Panc1 (cell line): ENCODE measurements around the gene VSNL1. TPM values are rescaled to one million over a fixed set of nuclear protein-coding genes. Genes with fewer than 3 reads are reported as not detected.

ENCODE experiments used
- ATAC-seq: fragments of 200-7000 bp; cut with Tn5 transposase; 2 replicates; pipeline ENCODE4 v1.9.1; 2020; ENCODE audit warnings: mild to moderate bottlenecking, moderate library complexity
- BruUV-seq: library from RNA; stranded (reverse); fragments of 400-500 nt; replicated peaks from 2 replicates; lab custom pipeline; 2021; lab: Mats Ljungman, UMichigan
- CTCF ChIA-PET: fragments of 300-600 bp; sonication (Branson Sonifier 250); formaldehyde crosslinking; loops from one replicate; lab custom pipeline; 2022; ENCODE audit warnings: antibody characterized with exemption; lab: Charles Lee
- POLR2A ChIA-PET: fragments of 300-600 bp; sonication (Branson Sonifier 250); formaldehyde crosslinking; loops from one replicate; lab custom pipeline; 2022; ENCODE audit warnings: antibody characterized with exemption; lab: Charles Lee
- DNase-seq: peaks from one replicate; pipeline ENCODE4 v3.0.0-alpha.2; 2010; ENCODE audit warnings: low read depth, low spot score
- H3K27ac ChIP-seq: 2 replicates; pipeline ENCODE4 v1.5.1; 2011; ENCODE audit warnings: mild to moderate bottlenecking, low read length, inconsistent platforms
- H3K27me3 ChIP-seq: fragments of 200-500 bp; sonication (Bioruptor generic); 2 replicates; pipeline ENCODE4 v1.6.0; 2014; ENCODE audit warnings: low read length, inconsistent platforms; ENCODE audit not compliant: control insufficient read depth, insufficient read depth
- H3K36me3 ChIP-seq: fragments of 200-500 bp; sonication (Bioruptor generic); 2 replicates; pipeline ENCODE4 v1.5.1; 2014; ENCODE audit warnings: inconsistent platforms, mild to moderate bottlenecking, low read length, moderate library complexity; ENCODE audit not compliant: control insufficient read depth, insufficient read depth
- H3K4me1 ChIP-seq: 2 replicates; pipeline ENCODE4 v1.5.1; 2011; ENCODE audit warnings: inconsistent platforms, mild to moderate bottlenecking, low read length, moderate library complexity; ENCODE audit not compliant: control insufficient read depth, insufficient read depth
- H3K4me3 ChIP-seq, 2 experiments: 2 replicates each; pipeline ENCODE4 v1.5.1; 2011 to 2012; ENCODE audit warnings: low read depth in 2 of 2, low read length in 2 of 2, mild to moderate bottlenecking in 2 of 2, inconsistent platforms in 1 of 2, moderate library complexity in 1 of 2
- H3K9me3 ChIP-seq: fragments of 200-500 bp; sonication (Bioruptor generic); 2 replicates; pipeline ENCODE4 v1.5.1; 2014; ENCODE audit warnings: low read depth, mild to moderate bottlenecking, inconsistent platforms, low read length, moderate library complexity; ENCODE audit not compliant: control insufficient read depth, insufficient read depth
- POLR2AphosphoS5 ChIP-seq: IDR thresholded peaks from 2 replicates; pipeline ENCODE4 v1.6.1; 2012; ENCODE audit warnings: mild to moderate bottlenecking, low read depth, low read length, moderate library complexity
- SIN3A ChIP-seq: IDR thresholded peaks from 2 replicates; pipeline ENCODE4 v1.6.1; 2012; ENCODE audit warnings: low read depth, mild to moderate bottlenecking, low read length, moderate library complexity, borderline replicate concordance; ENCODE audit not compliant: insufficient read depth
- TCF7L2 ChIP-seq: IDR thresholded peaks from 2 replicates; pipeline ENCODE4 v1.6.1; 2011; ENCODE audit warnings: mild to moderate bottlenecking, low read depth, low read length, inconsistent platforms
- in situ Hi-C: cut with HindIII; loops from 2 replicates; pipeline ENCODE4 v1.10.0; 2016; ENCODE audit warnings: low sequenced_read_pairs, low pct_unique_long_range_greater_than_20kb
- intact Hi-C: fragments of 100-400 bp; cut with micrococcal nuclease; formaldehyde crosslinking; loops from one replicate; pipeline ENCODE4 v1.10.0; 2022; ENCODE audit not compliant: unreplicated experiment
- total RNA-seq: library from RNA; stranded (reverse); gene quantifications from one replicate; pipeline ENCODE4 v1.2.1, GENCODE V29; 2021; ENCODE audit not compliant: unreplicated experiment
- TF ChIP-seq, protein P1 (sequence below), 2 experiments: IDR thresholded peaks; 2 replicates each; pipeline ENCODE4 v1.6.1; 2011 to 2012; ENCODE audit warnings: low read depth in 2 of 2, control low read depth in 1 of 2, low read length in 1 of 2, mild to moderate bottlenecking in 1 of 2, moderate library complexity in 1 of 2; ENCODE audit not compliant: insufficient read depth in 1 of 2
- TF ChIP-seq, protein P2 (sequence below): fragments of 450-650 bp; IDR thresholded peaks from 2 replicates; pipeline ENCODE4 v1.5.1; 2017; ENCODE audit warnings: mild to moderate bottlenecking

Gene VSNL1
- total RNA-seq, 1 experiment from 2014 or later: not detected

DNA sequence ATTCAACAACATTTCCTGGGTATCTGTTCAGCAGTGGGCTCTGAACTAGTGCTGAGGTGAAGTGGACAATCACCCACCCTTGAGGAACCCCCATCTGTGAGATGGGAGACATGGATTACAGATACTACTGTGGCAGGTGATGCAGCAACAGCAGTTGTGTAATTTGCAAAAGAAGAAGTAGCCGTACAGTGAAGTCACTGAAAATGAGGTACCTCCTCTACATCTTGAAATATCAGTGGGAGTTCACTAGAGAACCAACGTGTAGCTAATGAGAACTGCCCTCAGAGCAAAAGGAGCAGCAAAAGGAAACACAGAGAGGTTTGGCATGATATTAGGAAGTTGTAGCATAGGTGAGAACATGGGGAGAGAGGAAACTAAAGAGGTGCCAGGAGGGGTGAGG, 41.3 kb downstream of the VSNL1 start:
- intact Hi-C loops (no loop called here), in situ Hi-C loops (no loop called here)
- H3K9me3 ChIP-seq: no peaks in the 10 kb centered on the region
- no peak overlapping the region for H3K4me3 ChIP-seq
- ChIA-PET POLR2A (no interaction called here), CTCF (no interaction called here)
- no peak for TF ChIP-seq TCF7L2
- TF ChIP-seq, protein P1, sequence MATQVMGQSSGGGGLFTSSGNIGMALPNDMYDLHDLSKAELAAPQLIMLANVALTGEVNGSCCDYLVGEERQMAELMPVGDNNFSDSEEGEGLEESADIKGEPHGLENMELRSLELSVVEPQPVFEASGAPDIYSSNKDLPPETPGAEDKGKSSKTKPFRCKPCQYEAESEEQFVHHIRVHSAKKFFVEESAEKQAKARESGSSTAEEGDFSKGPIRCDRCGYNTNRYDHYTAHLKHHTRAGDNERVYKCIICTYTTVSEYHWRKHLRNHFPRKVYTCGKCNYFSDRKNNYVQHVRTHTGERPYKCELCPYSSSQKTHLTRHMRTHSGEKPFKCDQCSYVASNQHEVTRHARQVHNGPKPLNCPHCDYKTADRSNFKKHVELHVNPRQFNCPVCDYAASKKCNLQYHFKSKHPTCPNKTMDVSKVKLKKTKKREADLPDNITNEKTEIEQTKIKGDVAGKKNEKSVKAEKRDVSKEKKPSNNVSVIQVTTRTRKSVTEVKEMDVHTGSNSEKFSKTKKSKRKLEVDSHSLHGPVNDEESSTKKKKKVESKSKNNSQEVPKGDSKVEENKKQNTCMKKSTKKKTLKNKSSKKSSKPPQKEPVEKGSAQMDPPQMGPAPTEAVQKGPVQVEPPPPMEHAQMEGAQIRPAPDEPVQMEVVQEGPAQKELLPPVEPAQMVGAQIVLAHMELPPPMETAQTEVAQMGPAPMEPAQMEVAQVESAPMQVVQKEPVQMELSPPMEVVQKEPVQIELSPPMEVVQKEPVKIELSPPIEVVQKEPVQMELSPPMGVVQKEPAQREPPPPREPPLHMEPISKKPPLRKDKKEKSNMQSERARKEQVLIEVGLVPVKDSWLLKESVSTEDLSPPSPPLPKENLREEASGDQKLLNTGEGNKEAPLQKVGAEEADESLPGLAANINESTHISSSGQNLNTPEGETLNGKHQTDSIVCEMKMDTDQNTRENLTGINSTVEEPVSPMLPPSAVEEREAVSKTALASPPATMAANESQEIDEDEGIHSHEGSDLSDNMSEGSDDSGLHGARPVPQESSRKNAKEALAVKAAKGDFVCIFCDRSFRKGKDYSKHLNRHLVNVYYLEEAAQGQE (IDR thresholded peaks at IDR 0.05; ENCODE audit: insufficient read depth in 1 of 2, low read depth in 2 of 2, low read length in 1 of 2): no peak
- no peak for TF ChIP-seq SIN3A
- TF ChIP-seq, protein P2, sequence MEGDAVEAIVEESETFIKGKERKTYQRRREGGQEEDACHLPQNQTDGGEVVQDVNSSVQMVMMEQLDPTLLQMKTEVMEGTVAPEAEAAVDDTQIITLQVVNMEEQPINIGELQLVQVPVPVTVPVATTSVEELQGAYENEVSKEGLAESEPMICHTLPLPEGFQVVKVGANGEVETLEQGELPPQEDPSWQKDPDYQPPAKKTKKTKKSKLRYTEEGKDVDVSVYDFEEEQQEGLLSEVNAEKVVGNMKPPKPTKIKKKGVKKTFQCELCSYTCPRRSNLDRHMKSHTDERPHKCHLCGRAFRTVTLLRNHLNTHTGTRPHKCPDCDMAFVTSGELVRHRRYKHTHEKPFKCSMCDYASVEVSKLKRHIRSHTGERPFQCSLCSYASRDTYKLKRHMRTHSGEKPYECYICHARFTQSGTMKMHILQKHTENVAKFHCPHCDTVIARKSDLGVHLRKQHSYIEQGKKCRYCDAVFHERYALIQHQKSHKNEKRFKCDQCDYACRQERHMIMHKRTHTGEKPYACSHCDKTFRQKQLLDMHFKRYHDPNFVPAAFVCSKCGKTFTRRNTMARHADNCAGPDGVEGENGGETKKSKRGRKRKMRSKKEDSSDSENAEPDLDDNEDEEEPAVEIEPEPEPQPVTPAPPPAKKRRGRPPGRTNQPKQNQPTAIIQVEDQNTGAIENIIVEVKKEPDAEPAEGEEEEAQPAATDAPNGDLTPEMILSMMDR: no peak
- no peak for TF ChIP-seq POLR2AphosphoS5
- no peak overlapping the region for H3K27ac ChIP-seq
- ATAC-seq (no peak), DNase-seq (no peak)
- H3K4me1 ChIP-seq: no peaks in the 10 kb centered on the region
- BruUV-seq: no TSS peak
- H3K27me3 ChIP-seq: no peaks in the 10 kb centered on the region
- H3K36me3 ChIP-seq: no peaks in the 10 kb centered on the region

DNA sequence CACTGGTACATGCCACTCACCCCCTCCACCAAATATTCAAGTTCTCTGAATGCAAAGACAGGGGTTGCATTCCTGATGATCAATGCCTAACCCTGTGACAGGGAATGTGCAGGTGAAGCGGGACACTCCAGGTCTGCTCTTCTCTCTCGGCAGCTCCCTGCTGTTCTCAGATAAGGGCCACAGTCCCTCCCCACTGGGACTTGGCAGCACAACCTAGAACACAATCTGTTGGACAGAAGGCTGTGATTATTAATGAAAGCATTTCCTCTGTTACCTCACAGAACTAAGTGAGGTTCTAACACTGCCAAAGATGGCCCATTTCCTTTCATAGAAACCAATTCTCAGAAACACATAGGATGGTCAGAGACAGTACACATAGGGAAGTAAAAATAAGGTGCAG, 42.7 kb downstream of the VSNL1 start:
- TF ChIP-seq, protein P2: no peak
- no peak for TF ChIP-seq SIN3A
- TF ChIP-seq, protein P1 (IDR thresholded peaks at IDR 0.05; ENCODE audit: insufficient read depth in 1 of 2, low read depth in 2 of 2, low read length in 1 of 2): no peak
- no peak for TF ChIP-seq POLR2AphosphoS5
- TF ChIP-seq TCF7L2: no peak
- H3K27ac ChIP-seq: no peak overlapping the region

More for the DNA sequence above, 42.7 kb downstream of the VSNL1 start:
- Histone ChIP-seq H3K4me3 (no peak overlapping the region), H3K27me3 (no peaks in the 10 kb centered on the region), H3K4me1 (no peaks in the 10 kb centered on the region), H3K9me3 (no peaks in the 10 kb centered on the region), H3K36me3 (no peaks in the 10 kb centered on the region)
- no TSS peak for BruUV-seq
- ChIA-PET CTCF (no interaction called here), POLR2A (no interaction called here)
- in situ Hi-C loops: no loop called here
- intact Hi-C loops: no loop called here
- ATAC-seq: no peak
- DNase-seq: no peak
